ENCODE results near the gene TRMT44. TPM values are rescaled to one million over a fixed set of nuclear protein-coding genes. Genes with fewer than 3 reads are reported as not detected.

Gene TRMT44
- total and polyA plus RNA-seq, 8 donors = 1.8 to 39.7 (median 8.4) TPM

GRCh38 chr4:8409264-8410065 lies 31.1 kb upstream of the TRMT44 start:
- H3K27me3 ChIP-seq = no peaks in the 10 kb centered on the region
- H3K27ac ChIP-seq = peak overlapping the region in 1 of 5 donors; percentile 57
- no peak overlapping the region for H3K4me3 ChIP-seq
- no peaks in the 10 kb centered on the region for H3K9me3 ChIP-seq
- H3K4me1 ChIP-seq = peaks cover 11 to 33% (median 18%) of the 10 kb centered on the region in 4 donors
- peaks cover 31 to 89% (median 85%) of the 10 kb centered on the region in 4 donors for H3K36me3 ChIP-seq
- WGBS, 5 donors = 57 to 75% (median 69%) methylated on average over 14 to 17 of the region's 17 CpGs
- TF ChIP-seq EP300 (IDR thresholded peaks at IDR 0.05) (no peak), POLR2AphosphoS5 (IDR thresholded peaks at IDR 0.05) (no peak), POLR2A (IDR thresholded peaks at IDR 0.05) (no peak), CTCF (IDR thresholded peaks at IDR 0.05) (no peak)
- DNase-seq = peak; percentile 63 to 67
- intact Hi-C loops (cut with DNase I; ENCODE audit: low total_unique reads) = loop anchor here (5.0 kb wide), 1 partner anchor 167 kb away; no protein-coding TSS in a partner anchor

- peaks cover 31 to 89% (median 85%) of the 10 kb centered on the region in 4 donors for H3K36me3 ChIP-seq
- H3K27me3 ChIP-seq = no peaks in the 10 kb centered on the region
- intact Hi-C loops (cut with DNase I; ENCODE audit: low total_unique reads) = no loop called here
- H3K9me3 ChIP-seq = no peaks in the 10 kb centered on the region
- TF ChIP-seq POLR2A (IDR thresholded peaks at IDR 0.05) (no peak), POLR2AphosphoS5 (IDR thresholded peaks at IDR 0.05) (no peak), EP300 (IDR thresholded peaks at IDR 0.05) (no peak), CTCF (IDR thresholded peaks at IDR 0.05) (no peak)
- no peak for DNase-seq
- WGBS, 5 donors = 57 to 71% (median 61%) methylated on average over 9 of the region's 9 CpGs
- H3K27ac ChIP-seq = peak overlapping the region in 1 of 5 donors; percentile 57
- H3K4me1 ChIP-seq = peaks cover 11 to 33% (median 18%) of the 10 kb centered on the region in 4 donors
- no peak overlapping the region for H3K4me3 ChIP-seq
Observed at GRCh38 chr4:8410066-8410625, 30.4 kb upstream of the TRMT44 start.

GRCh38 chr4:8410641-8411271 lies 29.8 kb upstream of the TRMT44 start:
- TF ChIP-seq CTCF (IDR thresholded peaks at IDR 0.05) (peak in 2 of 7 experiments; percentile 21 to 42), POLR2A (IDR thresholded peaks at IDR 0.05) (no peak), POLR2AphosphoS5 (IDR thresholded peaks at IDR 0.05) (peak in 1 of 3 donors; percentile 29), EP300 (IDR thresholded peaks at IDR 0.05) (no peak)
- 58 to 72% (median 66%) methylated on average over 15 to 26 of the region's 26 CpGs for WGBS, 5 donors
- Histone ChIP-seq H3K36me3 (peaks cover 29 to 89% (median 85%) of the 10 kb centered on the region in 4 donors), H3K9me3 (no peaks in the 10 kb centered on the region), H3K4me1 (peaks cover 11 to 30% (median 18%) of the 10 kb centered on the region in 4 donors), H3K27ac (peak overlapping the region in 1 of 5 donors; percentile 12), H3K27me3 (no peaks in the 10 kb centered on the region), H3K4me3 (no peak overlapping the region)
- DNase-seq = peak; percentile 81 to 84
- intact Hi-C loops (cut with DNase I; ENCODE audit: low total_unique reads) = no loop called here

Data from stomach (tissue), 9 donors.